ENCODE measurements around the gene NDUFA11.
"Not testable (repeated sequence)": the region's sequence is repeated elsewhere in the genome, so short reads cannot be mapped to it uniquely, and the experiment has no call there.

NDUFA11 gene

GRCh38 chr19:5873617-5874199 is 29.9 kb downstream of the NDUFA11 start:
- H3K4me1 Mint-ChIP-seq (ENCODE audit: low read depth): no peaks in the 10 kb centered on the region
- H3K9me3 Mint-ChIP-seq: no peaks in the 10 kb centered on the region
- no peaks in the 10 kb centered on the region for H3K36me3 Mint-ChIP-seq (ENCODE audit: low read depth)
- H3K4me3 Mint-ChIP-seq: no peak overlapping the region
- no peak overlapping the region for H3K27ac Mint-ChIP-seq
- peaks cover 3% of the 10 kb centered on the region for H3K27me3 Mint-ChIP-seq

GRCh38 chr19:5870986-5871394 is 32.6 kb downstream of the NDUFA11 start:
- Mint-ChIP-seq H3K9me3 (no peaks in the 10 kb centered on the region), H3K4me1 (ENCODE audit: low read depth) (no peaks in the 10 kb centered on the region), H3K4me3 (no peak overlapping the region), H3K27ac (no peak overlapping the region), H3K27me3 (no peaks in the 10 kb centered on the region), H3K36me3 (ENCODE audit: low read depth) (no peaks in the 10 kb centered on the region)

GRCh38 chr19:5867201-5868136 is 36.1 kb downstream of the NDUFA11 start:
- Mint-ChIP-seq H3K4me1 (ENCODE audit: low read depth) (no peaks in the 10 kb centered on the region), H3K27ac (no peak overlapping the region), H3K9me3 (no peaks in the 10 kb centered on the region), H3K27me3 (no peaks in the 10 kb centered on the region), H3K36me3 (ENCODE audit: low read depth) (no peaks in the 10 kb centered on the region), H3K4me3 (no peak overlapping the region)

GRCh38 chr19:5865772-5866171 is 37.8 kb downstream of the NDUFA11 start:
- no peak overlapping the region for H3K4me3 Mint-ChIP-seq
- H3K36me3 Mint-ChIP-seq (ENCODE audit: low read depth): no peaks in the 10 kb centered on the region
- H3K4me1 Mint-ChIP-seq (ENCODE audit: low read depth): no peaks in the 10 kb centered on the region
- H3K27me3 Mint-ChIP-seq: no peaks in the 10 kb centered on the region
- H3K27ac Mint-ChIP-seq: no peak overlapping the region
- H3K9me3 Mint-ChIP-seq: no peaks in the 10 kb centered on the region

GRCh38 chr19:5864725-5865486 is 38.7 kb downstream of the NDUFA11 start:
- Mint-ChIP-seq H3K4me1 (ENCODE audit: low read depth) (no peaks in the 10 kb centered on the region), H3K27ac (no peak overlapping the region), H3K4me3 (no peak overlapping the region), H3K27me3 (no peaks in the 10 kb centered on the region), H3K36me3 (ENCODE audit: low read depth) (no peaks in the 10 kb centered on the region), H3K9me3 (no peaks in the 10 kb centered on the region)

- no peaks in the 10 kb centered on the region for H3K27me3 Mint-ChIP-seq
- no peak overlapping the region for H3K27ac Mint-ChIP-seq
- no peak overlapping the region for H3K4me3 Mint-ChIP-seq
- H3K4me1 Mint-ChIP-seq (ENCODE audit: low read depth): no peaks in the 10 kb centered on the region
- no peaks in the 10 kb centered on the region for H3K36me3 Mint-ChIP-seq (ENCODE audit: low read depth)
- no peaks in the 10 kb centered on the region for H3K9me3 Mint-ChIP-seq
Measured at GRCh38 chr19:5864013-5864720, 39.4 kb downstream of the NDUFA11 start.

- Mint-ChIP-seq H3K9me3 (no peaks in the 10 kb centered on the region), H3K27ac (no peak overlapping the region), H3K36me3 (ENCODE audit: low read depth) (no peaks in the 10 kb centered on the region), H3K27me3 (no peaks in the 10 kb centered on the region), H3K4me1 (ENCODE audit: low read depth) (no peaks in the 10 kb centered on the region), H3K4me3 (no peak overlapping the region)
Measured at GRCh38 chr19:5863030-5863665, 40.4 kb downstream of the NDUFA11 start.

GRCh38 chr19:5857203-5858081 is 46.1 kb downstream of the NDUFA11 start:
- Mint-ChIP-seq H3K4me3 (no peak overlapping the region), H3K27me3 (no peaks in the 10 kb centered on the region), H3K36me3 (ENCODE audit: low read depth) (no peaks in the 10 kb centered on the region), H3K9me3 (no peaks in the 10 kb centered on the region), H3K4me1 (ENCODE audit: low read depth) (no peaks in the 10 kb centered on the region), H3K27ac (no peak overlapping the region)

- not testable (repeated sequence) for H3K27me3 Mint-ChIP-seq; H3K4me1 Mint-ChIP-seq (ENCODE audit: low read depth); H3K36me3 Mint-ChIP-seq (ENCODE audit: low read depth); H3K27ac Mint-ChIP-seq; H3K4me3 Mint-ChIP-seq; H3K9me3 Mint-ChIP-seq
Measured at GRCh38 chr19:5855151-5855550, 48.4 kb downstream of the NDUFA11 start.

GRCh38 chr19:5854121-5854520 is 49.5 kb downstream of the NDUFA11 start:
- not testable (repeated sequence) for H3K4me1 Mint-ChIP-seq (ENCODE audit: low read depth); H3K9me3 Mint-ChIP-seq; H3K27me3 Mint-ChIP-seq; H3K36me3 Mint-ChIP-seq (ENCODE audit: low read depth); H3K4me3 Mint-ChIP-seq; H3K27ac Mint-ChIP-seq

GRCh38 chr19:5851302-5851701 is 52.3 kb downstream of the NDUFA11 start, which contains the start of gene FUT3:
FUT3 (minus strand) TSS chr19:5851449.
- no peaks in the 10 kb centered on the region for H3K36me3 Mint-ChIP-seq (ENCODE audit: low read depth)
- no peak within 1 kb of the TSS for H3K4me3 Mint-ChIP-seq
- no peaks in the 10 kb centered on the region for H3K27me3 Mint-ChIP-seq
- H3K4me1 Mint-ChIP-seq (ENCODE audit: low read depth): no peaks in the 10 kb centered on the region
- H3K9me3 Mint-ChIP-seq: no peaks in the 10 kb centered on the region
- H3K27ac Mint-ChIP-seq: no peak within 1 kb of the TSS

- Mint-ChIP-seq H3K4me3 (no peak overlapping the region), H3K9me3 (no peaks in the 10 kb centered on the region), H3K4me1 (ENCODE audit: low read depth) (no peaks in the 10 kb centered on the region), H3K36me3 (ENCODE audit: low read depth) (no peaks in the 10 kb centered on the region), H3K27ac (no peak overlapping the region), H3K27me3 (no peaks in the 10 kb centered on the region)
Measured at GRCh38 chr19:5850743-5851293, 52.8 kb downstream of the NDUFA11 start.

- Mint-ChIP-seq H3K4me3 (no peak overlapping the region), H3K36me3 (ENCODE audit: low read depth) (no peaks in the 10 kb centered on the region), H3K9me3 (no peaks in the 10 kb centered on the region), H3K27me3 (no peaks in the 10 kb centered on the region), H3K4me1 (ENCODE audit: low read depth) (no peaks in the 10 kb centered on the region), H3K27ac (no peak overlapping the region)
Measured at GRCh38 chr19:5850189-5850588, 53.4 kb downstream of the NDUFA11 start.
